DMS 273 treated with DMSO at 0.1 percent for 48 hours (cell line): ENCODE results near the gene DCTD.

Experiments used
- DNase-seq: peaks from one replicate; lab custom pipeline; 2025; lab: John Stamatoyannopoulos, UW

The DCTD gene

DNA sequence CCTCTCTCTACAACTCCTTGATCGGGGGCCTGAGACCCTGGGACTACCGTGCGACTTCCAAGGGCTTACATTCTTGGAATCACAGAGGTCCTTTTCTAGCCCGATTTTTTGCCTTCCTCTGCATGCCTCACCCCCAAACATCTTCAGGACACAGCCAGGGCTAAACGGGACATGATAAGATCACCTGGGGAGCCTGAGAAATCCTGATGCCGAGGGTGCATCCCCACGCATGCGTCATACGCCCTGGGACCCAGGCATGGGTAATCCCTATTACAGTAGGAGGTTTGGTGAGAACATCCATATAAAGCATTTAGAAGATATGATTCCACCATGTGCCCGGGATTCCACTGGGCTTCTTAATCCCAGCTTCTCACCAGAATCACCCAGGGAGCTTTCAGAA, 77.1 kb downstream of the DCTD start:
- DNase-seq = no peak
